Right lobe of liver (tissue), 4 donors: ENCODE measurements around the gene RTN4IP1.

Experiments used
- POLR2A ChIP-seq: fragments of 450-650 bp; IDR thresholded peaks from one replicate; pipeline ENCODE4 v1.6.1; 2017; ENCODE audit warnings: antibody characterized with exemption, mild to moderate bottlenecking
- TF ChIP-seq, protein P1 (sequence below), 4 donors: fragments of 200-600 bp in 3 of 4; fragments of 450-650 bp in 1 of 4; IDR thresholded peaks; one replicate each; pipeline versions ENCODE4 v1.5.1 to v1.8.0; 2016 to 2022; ENCODE audit warnings: antibody characterized with exemption in 4 of 4, mild to moderate bottlenecking in 2 of 4
- donor health status: DM: no; HTN: no; CAD: no.
- donor health status: DM: no; HTN: no; CAD: no.
- donor health status: DM: no; HTN: yes; CAD: no.

DNA sequence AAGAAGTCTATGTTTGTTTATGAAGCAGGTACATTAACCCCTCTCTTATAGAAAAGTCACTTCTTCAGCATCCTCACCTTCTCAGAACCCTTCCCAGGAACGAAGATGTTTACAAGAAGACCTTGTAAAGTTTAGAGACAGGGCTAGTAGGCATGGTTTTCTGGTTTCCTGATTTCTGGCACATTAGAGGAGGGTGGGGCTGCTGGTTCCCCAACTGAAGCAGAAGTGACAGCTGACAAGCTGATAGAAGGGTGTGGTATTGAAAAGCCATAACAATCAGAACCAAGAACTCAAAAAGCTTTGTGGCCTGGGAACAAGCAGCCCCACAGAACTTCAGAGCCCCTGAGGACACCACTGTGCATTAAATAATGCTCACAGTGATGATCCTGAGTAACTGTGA, 91.2 kb downstream of the RTN4IP1 start:
- TF ChIP-seq, protein P1, sequence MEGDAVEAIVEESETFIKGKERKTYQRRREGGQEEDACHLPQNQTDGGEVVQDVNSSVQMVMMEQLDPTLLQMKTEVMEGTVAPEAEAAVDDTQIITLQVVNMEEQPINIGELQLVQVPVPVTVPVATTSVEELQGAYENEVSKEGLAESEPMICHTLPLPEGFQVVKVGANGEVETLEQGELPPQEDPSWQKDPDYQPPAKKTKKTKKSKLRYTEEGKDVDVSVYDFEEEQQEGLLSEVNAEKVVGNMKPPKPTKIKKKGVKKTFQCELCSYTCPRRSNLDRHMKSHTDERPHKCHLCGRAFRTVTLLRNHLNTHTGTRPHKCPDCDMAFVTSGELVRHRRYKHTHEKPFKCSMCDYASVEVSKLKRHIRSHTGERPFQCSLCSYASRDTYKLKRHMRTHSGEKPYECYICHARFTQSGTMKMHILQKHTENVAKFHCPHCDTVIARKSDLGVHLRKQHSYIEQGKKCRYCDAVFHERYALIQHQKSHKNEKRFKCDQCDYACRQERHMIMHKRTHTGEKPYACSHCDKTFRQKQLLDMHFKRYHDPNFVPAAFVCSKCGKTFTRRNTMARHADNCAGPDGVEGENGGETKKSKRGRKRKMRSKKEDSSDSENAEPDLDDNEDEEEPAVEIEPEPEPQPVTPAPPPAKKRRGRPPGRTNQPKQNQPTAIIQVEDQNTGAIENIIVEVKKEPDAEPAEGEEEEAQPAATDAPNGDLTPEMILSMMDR (IDR thresholded peaks at IDR 0.05), result no peak
- TF ChIP-seq POLR2A, result no peak
